Measurements from ENCODE around the gene EIF5AL1. TPM values are rescaled to one million over a fixed set of nuclear protein-coding genes. Genes with fewer than 3 reads are reported as not detected.
"Not testable (repeated sequence)": the region's sequence is repeated elsewhere in the genome, so short reads cannot be mapped to it uniquely, and the experiment has no call there.

EIF5AL1 gene
- total RNA-seq, 1 experiment from 2014 or later: 0.17 TPM

- no peak overlapping the region for H3K4me3 Mint-ChIP-seq
- peaks cover 10% of the 10 kb centered on the region for H3K27me3 Mint-ChIP-seq (ENCODE audit: low read depth)
- TF ChIP-seq CREM (CRISPR knock-in tag; IDR thresholded peaks at IDR 0.05): no peak
- TF ChIP-seq OVOL2 (CRISPR knock-in tag; IDR thresholded peaks at IDR 0.05; ENCODE audit: borderline replicate concordance): no peak
- no peak for TF ChIP-seq HMGA2 (CRISPR knock-in tag; IDR thresholded peaks at IDR 0.05)
- no peak for TF ChIP-seq NR2C2 (CRISPR knock-in tag; IDR thresholded peaks at IDR 0.05)
- TF ChIP-seq KAT7 (CRISPR knock-in tag; IDR thresholded peaks at IDR 0.05; ENCODE audit: borderline replicate concordance): no peak
- no peak for TF ChIP-seq HMGXB4 (CRISPR knock-in tag; IDR thresholded peaks at IDR 0.05)
- TF ChIP-seq TCF7 (CRISPR knock-in tag; IDR thresholded peaks at IDR 0.05; ENCODE audit: low read depth): no peak
- peaks cover 8% of the 10 kb centered on the region; the same call in 1 of the 2 replicates for H3K9me3 Mint-ChIP-seq
- DNase-seq (ENCODE audit: low spot score) (no peak), ATAC-seq (no peak)
- H3K27ac Mint-ChIP-seq: no peak overlapping the region
- no peaks in the 10 kb centered on the region for H3K36me3 Mint-ChIP-seq
- no peaks in the 10 kb centered on the region for H3K4me1 Mint-ChIP-seq
- ChIA-PET POLR2A (interaction anchor here (0.6 kb wide), 1 partner anchor 1408 kb away, joined by 3 read pairs; no protein-coding TSS in a partner anchor), CTCF (no interaction called here)
These were observed 30.3 kb downstream of the EIF5AL1 start for GRCh38 chr10:79542626-79543025.

- ATAC-seq; H3K27ac Mint-ChIP-seq; H3K4me1 Mint-ChIP-seq; H3K36me3 Mint-ChIP-seq; DNase-seq (ENCODE audit: low spot score); CTCF ChIA-PET; H3K4me3 Mint-ChIP-seq; POLR2A ChIA-PET; H3K9me3 Mint-ChIP-seq: not testable (repeated sequence)
- peaks cover 14% of the 10 kb centered on the region for H3K27me3 Mint-ChIP-seq (ENCODE audit: low read depth)
These were observed 32.1 kb downstream of the EIF5AL1 start for GRCh38 chr10:79544408-79544807.

GRCh38 chr10:79544926-79545659 is 32.8 kb downstream of the EIF5AL1 start:
- ATAC-seq; H3K9me3 Mint-ChIP-seq; POLR2A ChIA-PET; CTCF ChIA-PET; H3K36me3 Mint-ChIP-seq; H3K27ac Mint-ChIP-seq; H3K4me1 Mint-ChIP-seq; H3K4me3 Mint-ChIP-seq; DNase-seq (ENCODE audit: low spot score): not testable (repeated sequence)
- peaks cover 14% of the 10 kb centered on the region for H3K27me3 Mint-ChIP-seq (ENCODE audit: low read depth)

GRCh38 chr10:79547128-79547527 is 34.8 kb downstream of the EIF5AL1 start:
- H3K4me3 Mint-ChIP-seq; DNase-seq (ENCODE audit: low spot score); ATAC-seq; H3K4me1 Mint-ChIP-seq; H3K9me3 Mint-ChIP-seq; H3K27ac Mint-ChIP-seq; H3K36me3 Mint-ChIP-seq: not testable (repeated sequence)
- POLR2A ChIA-PET: interaction anchor here (0.8 kb wide), 1 partner anchor 68 kb away, joined by 3 read pairs; no protein-coding TSS in a partner anchor
- peaks cover 14% of the 10 kb centered on the region for H3K27me3 Mint-ChIP-seq (ENCODE audit: low read depth)
- CTCF ChIA-PET: interaction anchor here (1.5 kb wide), 1 partner anchor 10 kb away, joined by 3 read pairs; no protein-coding TSS in a partner anchor

GRCh38 chr10:79547973-79548372 is 35.6 kb downstream of the EIF5AL1 start:
- Mint-ChIP-seq H3K9me3 (peaks cover 8% of the 10 kb centered on the region; the same call in 1 of the 2 replicates), H3K36me3 (no peaks in the 10 kb centered on the region), H3K27me3 (ENCODE audit: low read depth) (peaks cover 14% of the 10 kb centered on the region), H3K27ac (no peak overlapping the region), H3K4me1 (no peaks in the 10 kb centered on the region), H3K4me3 (no peak overlapping the region)
- no peak for DNase-seq (ENCODE audit: low spot score)
- ChIA-PET POLR2A (no interaction called here), CTCF (interaction anchor here (1.5 kb wide), 1 partner anchor 11 kb away, joined by 3 read pairs; no protein-coding TSS in a partner anchor)
- no peak for ATAC-seq
- TF ChIP-seq FOXJ3 (CRISPR knock-in tag; IDR thresholded peaks at IDR 0.05; ENCODE audit: borderline replicate concordance): no peak

GRCh38 chr10:79552143-79552542 is 39.8 kb downstream of the EIF5AL1 start:
- Mint-ChIP-seq H3K9me3 (no peaks in the 10 kb centered on the region), H3K4me3 (no peak overlapping the region), H3K36me3 (no peaks in the 10 kb centered on the region), H3K27me3 (ENCODE audit: low read depth) (peaks cover 4% of the 10 kb centered on the region), H3K27ac (no peak overlapping the region), H3K4me1 (no peaks in the 10 kb centered on the region)
- no peak for ATAC-seq
- no peak for DNase-seq (ENCODE audit: low spot score)
- ChIA-PET CTCF (interaction anchor here (0.8 to 1.8 kb wide), 3 partner anchors 8 to 15 kb away, joined by 3 to 7 read pairs (median 3); partner anchors contain the start of gene SFTPA2), POLR2A (no interaction called here)
- TF ChIP-seq TP53 (CRISPR knock-in tag; IDR thresholded peaks at IDR 0.05): no peak

Measured in WTC11 (cell line).